ACC112 (cell line): ENCODE data around the gene MEST.
"Not testable (repeated sequence)": the region's sequence is repeated elsewhere in the genome, so short reads cannot be mapped to it uniquely, and the experiment has no call there.

ENCODE experiments used
- H2AFZ ChIP-seq: fragments of 200-600 bp; sonication (generic); one replicate; pipeline ENCODE4 v1.6.0; 2017; ENCODE audit warnings: antibody characterized with exemption, low read length; ENCODE audit not compliant: unreplicated experiment
- H3K27ac ChIP-seq: fragments of 200-600 bp; sonication (generic); 2 replicates; pipeline ENCODE4 v1.5.1; 2014; ENCODE audit warnings: low read depth, mild to moderate bottlenecking, antibody characterized with exemption, low read length, moderate library complexity
- H3K27me3 ChIP-seq: fragments of 200-600 bp; sonication (generic); 2 replicates; pipeline ENCODE4 v1.6.1; 2014; ENCODE audit warnings: mild to moderate bottlenecking, antibody characterized with exemption, low read length, moderate library complexity, mixed read lengths; ENCODE audit not compliant: insufficient read depth
- H3K36me3 ChIP-seq: fragments of 200-600 bp; sonication (generic); 2 replicates; pipeline ENCODE4 v1.6.1; 2016; ENCODE audit warnings: mild to moderate bottlenecking, antibody characterized with exemption, low read length, moderate library complexity, mixed read lengths; ENCODE audit not compliant: insufficient read depth
- H3K4me1 ChIP-seq: fragments of 200-600 bp; sonication (generic); one replicate; pipeline ENCODE4 v1.6.1; 2016; ENCODE audit warnings: low read length, mixed read lengths; ENCODE audit not compliant: insufficient read depth, unreplicated experiment, control insufficient read depth
- H3K4me3 ChIP-seq: fragments of 200-600 bp; sonication (generic); 2 replicates; pipeline ENCODE4 v1.5.1; 2014; ENCODE audit warnings: mild to moderate bottlenecking, low read depth, low read length
- H3K79me2 ChIP-seq: fragments of 200-600 bp; sonication (generic); one replicate; pipeline ENCODE4 v1.6.0; 2016; ENCODE audit warnings: low read length; ENCODE audit not compliant: control insufficient read depth, unreplicated experiment, insufficient read depth

MEST gene

DNA sequence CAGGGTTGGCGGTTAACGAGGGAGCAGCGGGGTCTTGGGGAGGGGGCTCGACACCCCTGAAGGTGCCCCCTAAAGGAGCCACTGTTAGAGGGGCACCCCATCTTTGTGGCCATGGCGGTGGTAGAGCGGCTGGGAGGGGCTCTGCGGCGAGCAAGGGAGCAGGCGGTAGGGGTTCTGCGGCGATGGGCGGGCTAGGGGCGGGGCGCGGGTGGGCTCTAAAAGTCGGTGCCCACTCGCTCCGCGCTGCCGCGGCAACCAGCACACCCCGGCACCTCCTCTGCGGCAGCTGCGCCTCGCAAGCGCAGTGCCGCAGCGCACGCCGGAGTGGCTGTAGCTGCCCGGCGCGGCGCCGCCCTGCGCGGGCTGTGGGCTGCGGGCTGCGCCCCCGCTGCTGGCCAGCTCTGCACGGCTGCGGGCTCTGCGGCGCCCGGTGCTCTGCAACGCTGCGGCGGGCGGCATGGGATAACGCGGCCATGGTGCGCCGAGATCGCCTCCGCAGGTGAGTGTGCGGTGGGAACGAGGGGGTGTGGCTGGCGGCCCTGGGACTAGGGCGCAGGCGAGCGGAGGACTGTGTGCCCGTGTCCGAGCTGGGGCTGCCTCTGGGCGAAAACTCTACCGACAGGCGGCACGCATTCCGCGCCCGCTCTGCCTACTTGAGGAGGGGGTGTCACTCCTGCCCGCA is at the start of gene MEST:
Gene MEST (plus strand): TSS at position 245 of the 682 bp plus-strand sequence. CDS start 229 bp downstream, at position 474.
- no peaks in the 10 kb centered on the region for H3K27me3 ChIP-seq
- H3K27ac ChIP-seq = no peak within 1 kb of the TSS
- H3K36me3 ChIP-seq = no peaks in the 10 kb centered on the region
- H3K79me2 ChIP-seq = peaks cover 3% of the 10 kb centered on the region
- peak within 1 kb of the TSS; percentile 47 for H2AFZ ChIP-seq
- H3K4me1 ChIP-seq = peaks cover 13% of the 10 kb centered on the region
- peak within 1 kb of the TSS; percentile 75 for H3K4me3 ChIP-seq

DNA sequence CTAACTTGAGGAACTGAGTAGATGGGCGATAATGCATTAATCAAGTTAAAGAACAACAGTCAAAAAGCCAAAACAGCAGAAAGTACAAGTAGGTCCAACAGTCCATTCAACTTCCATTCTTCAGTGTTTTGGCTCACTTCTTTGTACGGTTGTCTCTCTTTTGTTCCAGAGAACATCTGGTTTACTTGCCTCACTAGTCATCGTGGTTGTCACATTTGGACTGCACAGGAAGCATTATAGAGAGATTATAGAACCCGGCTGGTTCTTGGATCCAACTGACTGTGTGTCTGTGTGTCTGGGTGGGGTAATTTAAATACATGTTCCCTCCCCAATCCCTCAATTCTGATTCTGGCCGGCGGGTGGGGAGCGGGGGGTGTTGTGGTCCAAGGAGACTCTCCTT is 49.3 kb upstream of the MEST start:
- H2AFZ ChIP-seq = no peak overlapping the region
- no peak overlapping the region for H3K27ac ChIP-seq
- peaks cover 8% of the 10 kb centered on the region for H3K4me1 ChIP-seq
- H3K79me2 ChIP-seq = peaks cover 6% of the 10 kb centered on the region
- H3K4me3 ChIP-seq = no peak overlapping the region
- no peaks in the 10 kb centered on the region for H3K36me3 ChIP-seq
- H3K27me3 ChIP-seq = no peaks in the 10 kb centered on the region

GRCh38 chr7:130444234-130444633 is 47.7 kb upstream of the MEST start:
- peaks cover 3% of the 10 kb centered on the region for H3K79me2 ChIP-seq
- H3K36me3 ChIP-seq = no peaks in the 10 kb centered on the region
- no peak overlapping the region for H3K27ac ChIP-seq
- no peak overlapping the region for H3K4me3 ChIP-seq
- H2AFZ ChIP-seq = peak overlapping the region; percentile 6
- H3K27me3 ChIP-seq = no peaks in the 10 kb centered on the region
- H3K4me1 ChIP-seq = peaks cover 8% of the 10 kb centered on the region

GRCh38 chr7:130444751-130445407 is 47.0 kb upstream of the MEST start:
- H2AFZ ChIP-seq = peak overlapping the region; percentile 6
- no peaks in the 10 kb centered on the region for H3K79me2 ChIP-seq

GRCh38 chr7:130446259-130446658 is 45.6 kb upstream of the MEST start:
- Histone ChIP-seq H3K27ac (no peak overlapping the region), H3K4me3 (no peak overlapping the region), H3K27me3 (no peaks in the 10 kb centered on the region), H2AFZ (no peak overlapping the region), H3K79me2 (no peaks in the 10 kb centered on the region), H3K4me1 (peaks cover 7% of the 10 kb centered on the region), H3K36me3 (no peaks in the 10 kb centered on the region)

More at GRCh38 chr7:130444751-130445407, 47.0 kb upstream of the MEST start:
- Histone ChIP-seq H3K27ac (no peak overlapping the region), H3K4me3 (no peak overlapping the region), H3K4me1 (peaks cover 8% of the 10 kb centered on the region), H3K36me3 (no peaks in the 10 kb centered on the region), H3K27me3 (no peaks in the 10 kb centered on the region)

DNA sequence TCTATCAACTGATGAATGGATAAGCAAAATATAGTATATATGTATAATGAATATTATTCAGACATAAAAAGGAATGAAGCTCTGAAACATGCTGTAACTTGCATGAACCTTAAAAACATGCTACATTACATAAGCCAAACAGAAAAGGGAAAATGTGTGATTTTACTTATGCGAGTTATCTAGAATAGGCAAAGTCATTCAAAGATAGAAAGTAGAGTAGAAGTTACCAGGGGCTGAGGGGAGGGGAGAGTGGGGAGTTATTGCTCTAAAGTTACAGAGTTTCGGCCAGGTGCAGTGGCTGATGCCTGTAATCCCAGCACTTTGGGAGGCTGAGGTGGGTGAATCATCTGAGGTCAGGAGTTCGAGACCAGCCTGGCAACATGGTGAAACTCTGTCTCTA is 40.5 kb upstream of the MEST start:
- not testable (repeated sequence) for H3K27me3 ChIP-seq, H2AFZ ChIP-seq, H3K4me3 ChIP-seq, H3K27ac ChIP-seq, H3K79me2 ChIP-seq, H3K4me1 ChIP-seq, H3K36me3 ChIP-seq

- no peaks in the 10 kb centered on the region for H3K4me1 ChIP-seq
- no peak overlapping the region for H2AFZ ChIP-seq
- no peaks in the 10 kb centered on the region for H3K79me2 ChIP-seq
- H3K27ac ChIP-seq = no peak overlapping the region
- H3K27me3 ChIP-seq = no peaks in the 10 kb centered on the region
- no peak overlapping the region for H3K4me3 ChIP-seq
- H3K36me3 ChIP-seq = no peaks in the 10 kb centered on the region
Observed at GRCh38 chr7:130452951-130453350, 38.9 kb upstream of the MEST start.

DNA sequence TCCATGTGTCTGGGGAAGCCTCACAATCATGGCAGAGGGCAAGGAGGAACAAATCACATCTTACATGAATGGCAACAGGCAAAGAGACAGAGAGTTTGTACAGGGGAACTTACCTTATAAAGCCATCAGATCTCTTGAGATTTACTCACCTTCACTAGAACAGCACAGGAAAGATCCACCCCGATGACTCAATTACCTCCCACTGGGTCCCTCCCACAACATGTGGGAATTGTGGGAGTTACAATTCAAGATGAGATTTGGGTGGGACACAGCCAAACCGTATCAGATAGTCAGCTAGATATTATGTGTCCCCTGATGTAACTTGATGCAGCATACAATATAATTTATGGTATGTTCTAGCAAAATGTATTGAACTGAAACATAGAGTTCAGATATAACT is 36.9 kb upstream of the MEST start:
- Histone ChIP-seq H3K27ac (no peak overlapping the region), H3K27me3 (no peaks in the 10 kb centered on the region), H3K36me3 (no peaks in the 10 kb centered on the region), H3K4me1 (no peaks in the 10 kb centered on the region), H3K79me2 (no peaks in the 10 kb centered on the region), H3K4me3 (no peak overlapping the region), H2AFZ (no peak overlapping the region)

GRCh38 chr7:130458257-130458656 is 33.6 kb upstream of the MEST start:
- Histone ChIP-seq H3K36me3 (no peaks in the 10 kb centered on the region), H3K4me1 (no peaks in the 10 kb centered on the region), H3K27ac (no peak overlapping the region), H3K4me3 (peak overlapping the region; percentile 52), H3K27me3 (no peaks in the 10 kb centered on the region), H2AFZ (peak overlapping the region; percentile 76), H3K79me2 (no peaks in the 10 kb centered on the region)

GRCh38 chr7:130461272-130461671 is 30.6 kb upstream of the MEST start:
- no peak overlapping the region for H2AFZ ChIP-seq
- H3K27ac ChIP-seq = no peak overlapping the region
- H3K79me2 ChIP-seq = no peaks in the 10 kb centered on the region
- H3K4me3 ChIP-seq = no peak overlapping the region
- H3K27me3 ChIP-seq = no peaks in the 10 kb centered on the region
- no peaks in the 10 kb centered on the region for H3K36me3 ChIP-seq
- no peaks in the 10 kb centered on the region for H3K4me1 ChIP-seq
